ENCODE results near the gene MCRIP2.

The MCRIP2 gene

DNA sequence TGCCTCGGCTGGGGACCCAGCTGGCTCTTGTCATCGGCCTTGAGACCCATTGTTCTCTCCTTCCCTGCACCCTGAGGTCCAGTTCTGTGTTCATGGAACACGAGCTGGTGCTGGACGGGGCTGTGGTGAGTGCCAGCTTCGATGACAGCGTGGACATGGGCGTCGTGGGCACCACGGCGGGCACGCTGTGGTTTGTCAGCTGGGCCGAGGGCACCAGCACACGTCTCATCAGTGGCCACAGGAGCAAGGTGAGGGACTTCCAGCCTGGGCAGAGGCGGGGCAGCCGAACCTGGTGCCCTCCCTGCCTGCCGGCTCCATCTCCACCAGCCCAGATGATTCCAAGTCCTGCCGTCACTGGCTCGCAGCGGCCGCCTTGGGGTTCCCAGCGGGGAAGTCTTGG, 21.0 kb downstream of the MCRIP2 start:
- Histone ChIP-seq H3K9me2 (ENCODE audit: low read depth, low read length) (no peaks in the 10 kb centered on the region), H3K9ac (ENCODE audit: low read length) (no peak overlapping the region), H3K36me3 (ENCODE audit: insufficient read depth, low read length) (peaks cover 34% of the 10 kb centered on the region), H3K79me2 (ENCODE audit: insufficient read depth, low read length) (no peaks in the 10 kb centered on the region), H3K4me1 (ENCODE audit: insufficient read depth, low read length, severe bottlenecking) (peaks cover 12% of the 10 kb centered on the region), H3K4me3 (ENCODE audit: low read depth, low read length, poor library complexity, severe bottlenecking) (no peak overlapping the region), H3K27me3 (ENCODE audit: insufficient read depth, low read length) (no peaks in the 10 kb centered on the region), H3F3A (ENCODE audit: insufficient read depth, low read length) (no peaks in the 10 kb centered on the region), H3K27ac (ENCODE audit: low read depth, low read length, poor library complexity, severe bottlenecking) (no peak overlapping the region), H3K4me2 (ENCODE audit: low read length) (no peak overlapping the region), H4K20me1 (ENCODE audit: insufficient read depth, low read length) (no peaks in the 10 kb centered on the region), H3K9me3 (ENCODE audit: low read length) (no peaks in the 10 kb centered on the region), H2AFZ (ENCODE audit: low read length) (no peak overlapping the region)
- TF ChIP-seq, protein P1, sequence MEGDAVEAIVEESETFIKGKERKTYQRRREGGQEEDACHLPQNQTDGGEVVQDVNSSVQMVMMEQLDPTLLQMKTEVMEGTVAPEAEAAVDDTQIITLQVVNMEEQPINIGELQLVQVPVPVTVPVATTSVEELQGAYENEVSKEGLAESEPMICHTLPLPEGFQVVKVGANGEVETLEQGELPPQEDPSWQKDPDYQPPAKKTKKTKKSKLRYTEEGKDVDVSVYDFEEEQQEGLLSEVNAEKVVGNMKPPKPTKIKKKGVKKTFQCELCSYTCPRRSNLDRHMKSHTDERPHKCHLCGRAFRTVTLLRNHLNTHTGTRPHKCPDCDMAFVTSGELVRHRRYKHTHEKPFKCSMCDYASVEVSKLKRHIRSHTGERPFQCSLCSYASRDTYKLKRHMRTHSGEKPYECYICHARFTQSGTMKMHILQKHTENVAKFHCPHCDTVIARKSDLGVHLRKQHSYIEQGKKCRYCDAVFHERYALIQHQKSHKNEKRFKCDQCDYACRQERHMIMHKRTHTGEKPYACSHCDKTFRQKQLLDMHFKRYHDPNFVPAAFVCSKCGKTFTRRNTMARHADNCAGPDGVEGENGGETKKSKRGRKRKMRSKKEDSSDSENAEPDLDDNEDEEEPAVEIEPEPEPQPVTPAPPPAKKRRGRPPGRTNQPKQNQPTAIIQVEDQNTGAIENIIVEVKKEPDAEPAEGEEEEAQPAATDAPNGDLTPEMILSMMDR (IDR thresholded peaks at IDR 0.05; ENCODE audit: low read length) = no peak
- TF ChIP-seq EZH2 (IDR thresholded peaks at IDR 0.05; ENCODE audit: borderline replicate concordance, low read length) = no peak

DNA sequence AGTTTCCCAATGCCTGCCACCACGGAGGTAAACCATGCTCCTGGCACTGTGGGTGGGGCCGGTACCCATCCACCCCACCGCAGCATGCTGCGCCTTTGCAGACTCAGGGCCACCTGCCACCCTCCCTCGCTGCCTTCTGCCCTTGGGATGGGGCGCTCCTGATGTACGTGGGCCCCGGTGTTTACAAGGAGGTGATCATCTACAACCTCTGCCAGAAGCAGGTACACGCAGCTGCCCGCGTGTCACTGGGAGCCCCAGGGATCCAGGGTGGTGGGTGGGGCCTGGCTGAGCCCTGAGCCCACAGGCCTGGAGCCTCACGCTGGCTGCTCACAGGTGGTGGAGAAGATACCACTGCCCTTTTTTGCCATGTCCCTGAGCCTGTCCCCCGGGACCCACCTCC, 24.9 kb downstream of the MCRIP2 start:
- no peak overlapping the region for H3K4me3 ChIP-seq (ENCODE audit: low read depth, low read length, poor library complexity, severe bottlenecking)
- H4K20me1 ChIP-seq (ENCODE audit: insufficient read depth, low read length) = no peaks in the 10 kb centered on the region
- no peaks in the 10 kb centered on the region for H3K9me2 ChIP-seq (ENCODE audit: low read depth, low read length)
- H2AFZ ChIP-seq (ENCODE audit: low read length) = no peak overlapping the region
- H3K9ac ChIP-seq (ENCODE audit: low read length) = no peak overlapping the region
- H3K36me3 ChIP-seq (ENCODE audit: insufficient read depth, low read length) = peaks cover 42% of the 10 kb centered on the region
- no peaks in the 10 kb centered on the region for H3K27me3 ChIP-seq (ENCODE audit: insufficient read depth, low read length)
- no peak overlapping the region for H3K4me2 ChIP-seq (ENCODE audit: low read length)
- no peaks in the 10 kb centered on the region for H3K79me2 ChIP-seq (ENCODE audit: insufficient read depth, low read length)
- H3K9me3 ChIP-seq (ENCODE audit: low read length) = no peaks in the 10 kb centered on the region
- H3K27ac ChIP-seq (ENCODE audit: low read depth, low read length, poor library complexity, severe bottlenecking) = no peak overlapping the region
- H3K4me1 ChIP-seq (ENCODE audit: insufficient read depth, low read length, severe bottlenecking) = peaks cover 16% of the 10 kb centered on the region
- TF ChIP-seq, protein P1 (IDR thresholded peaks at IDR 0.05; ENCODE audit: low read length) = no peak
- TF ChIP-seq EZH2 (IDR thresholded peaks at IDR 0.05; ENCODE audit: borderline replicate concordance, low read length) = no peak
- no peaks in the 10 kb centered on the region for H3F3A ChIP-seq (ENCODE audit: insufficient read depth, low read length)

DNA sequence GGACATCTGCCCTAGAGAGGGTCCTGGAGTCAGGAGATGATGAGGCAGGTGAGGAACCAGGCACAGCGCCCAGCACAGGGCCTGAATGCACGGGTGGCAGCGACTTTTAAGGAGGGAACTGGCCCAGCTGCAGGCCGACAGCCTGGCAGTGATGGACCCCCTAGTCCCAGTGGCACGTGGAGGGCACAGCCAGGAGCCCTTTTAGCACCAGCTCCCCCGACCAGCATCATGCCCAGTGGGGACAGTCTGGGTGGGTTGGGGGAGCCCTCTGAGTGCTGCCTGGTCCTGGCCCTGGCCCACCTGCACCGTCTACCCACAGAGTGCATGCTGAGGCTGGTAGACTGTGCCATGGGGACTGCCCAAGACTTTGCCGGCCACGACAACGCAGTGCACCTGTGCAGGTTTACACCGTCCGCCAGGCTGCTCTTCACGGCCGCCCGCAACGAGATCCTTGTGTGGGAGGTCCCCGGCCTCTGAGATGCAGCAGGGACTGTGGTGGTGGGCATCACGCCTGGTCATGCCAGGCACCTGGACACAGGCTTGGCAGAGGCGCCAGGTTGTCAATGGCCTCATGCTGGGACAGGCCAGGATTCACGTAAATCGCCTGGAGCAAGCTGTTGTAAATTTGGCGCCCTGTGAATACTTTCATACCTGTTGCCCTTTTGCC, 25.6 kb downstream of the MCRIP2 start:
- H3K9ac ChIP-seq (ENCODE audit: low read length) = peak overlapping the region; percentile 67
- H3K27ac ChIP-seq (ENCODE audit: low read depth, low read length, poor library complexity, severe bottlenecking) = peak overlapping the region; percentile 59
- H3K79me2 ChIP-seq (ENCODE audit: insufficient read depth, low read length) = no peaks in the 10 kb centered on the region
- H3K9me3 ChIP-seq (ENCODE audit: low read length) = no peaks in the 10 kb centered on the region
- H3F3A ChIP-seq (ENCODE audit: insufficient read depth, low read length) = no peaks in the 10 kb centered on the region
- TF ChIP-seq, protein P1 (IDR thresholded peaks at IDR 0.05; ENCODE audit: low read length) = no peak
- TF ChIP-seq EZH2 (IDR thresholded peaks at IDR 0.05; ENCODE audit: borderline replicate concordance, low read length) = no peak
- H3K9me2 ChIP-seq (ENCODE audit: low read depth, low read length) = no peaks in the 10 kb centered on the region
- 0 out of 2 replicates have a peak overlapping the region, but pooled peaks have one; percentile 52 for H2AFZ ChIP-seq (ENCODE audit: low read length)
- H3K36me3 ChIP-seq (ENCODE audit: insufficient read depth, low read length) = peaks cover 42% of the 10 kb centered on the region
- H3K4me3 ChIP-seq (ENCODE audit: low read depth, low read length, poor library complexity, severe bottlenecking) = peak overlapping the region; percentile 99
- H3K4me1 ChIP-seq (ENCODE audit: insufficient read depth, low read length, severe bottlenecking) = peaks cover 16% of the 10 kb centered on the region
- peak overlapping the region; percentile 70 for H3K4me2 ChIP-seq (ENCODE audit: low read length)
- H3K27me3 ChIP-seq (ENCODE audit: insufficient read depth, low read length) = no peaks in the 10 kb centered on the region
- H4K20me1 ChIP-seq (ENCODE audit: insufficient read depth, low read length) = no peaks in the 10 kb centered on the region
